CD4-positive, alpha-beta memory T cell (primary cell): ENCODE measurements around the gene SELENOF. TPM values are rescaled to one million over a fixed set of nuclear protein-coding genes. Genes with fewer than 3 reads are reported as not detected.

ENCODE experiments used
- CTCF ChIA-PET: fragments of 350-600 bp; sonication (Branson Sonifier 250); formaldehyde crosslinking; loops from one replicate; lab custom pipeline; 2021; ENCODE audit warnings: inconsistent platforms; ENCODE audit not compliant: partially characterized antibody; lab: Charles Lee
- POLR2A ChIA-PET: fragments of 350-600 bp; sonication (Branson Sonifier 250); formaldehyde crosslinking; loops from one replicate; lab custom pipeline; 2021; ENCODE audit not compliant: partially characterized antibody; lab: Charles Lee
- DNase-seq, 5 donors: peaks; one replicate each; pipeline versions ENCODE4 v3.0.0 to v3.0.0-alpha.2; 2020 to 2022; ENCODE audit warnings: mixed read lengths in 1 of 5
- H3K27ac ChIP-seq: one replicate; pipeline ENCODE4 v1.7.0; 2013; ENCODE audit warnings: low read depth, low read length
- H3K27me3 ChIP-seq: 2 replicates; pipeline ENCODE4 v1.7.0; 2013; ENCODE audit warnings: mild to moderate bottlenecking, low read length, moderate library complexity; ENCODE audit not compliant: insufficient read depth
- H3K36me3 ChIP-seq: 2 replicates; pipeline ENCODE4 v1.7.0; 2013; ENCODE audit warnings: mild to moderate bottlenecking, low read length, moderate library complexity; ENCODE audit not compliant: insufficient read depth
- H3K4me1 ChIP-seq: 2 replicates; pipeline ENCODE4 v1.7.0; 2013; ENCODE audit warnings: mild to moderate bottlenecking, low read length, moderate library complexity; ENCODE audit not compliant: insufficient read depth
- H3K4me3 ChIP-seq, 2 donors: one replicate each; pipeline ENCODE4 v1.7.0; 2013; ENCODE audit warnings: low read length in 2 of 2, mild to moderate bottlenecking in 1 of 2
- H3K9me3 ChIP-seq, 2 donors: one replicate each; pipeline ENCODE4 v1.7.0; 2013; ENCODE audit warnings: low read length in 2 of 2, control low read depth in 1 of 2; ENCODE audit not compliant: control insufficient read depth in 1 of 2
- H3K27ac Mint-ChIP-seq, 7 donors: one replicate each; pipeline ENCODE4 v1.8.0; 2020 to 2021; ENCODE audit warnings: mixed read lengths in 7 of 7, mild to moderate bottlenecking in 6 of 7, inconsistent platforms in 3 of 7, moderate library complexity in 3 of 7
- H3K27me3 Mint-ChIP-seq, 2 donors: one replicate each; pipeline ENCODE4 v1.8.0; 2020 to 2021; ENCODE audit warnings: mixed read lengths in 2 of 2
- H3K36me3 Mint-ChIP-seq, 2 donors: one replicate each; pipeline ENCODE4 v1.8.0; 2020 to 2021; ENCODE audit warnings: mixed read lengths in 2 of 2, inconsistent platforms in 1 of 2, mild to moderate bottlenecking in 1 of 2
- H3K4me1 Mint-ChIP-seq, 4 donors: one replicate each; pipeline ENCODE4 v1.8.0; 2020 to 2021; ENCODE audit warnings: mixed read lengths in 4 of 4, mild to moderate bottlenecking in 1 of 4
- H3K4me3 Mint-ChIP-seq, 8 donors: one replicate each; pipeline ENCODE4 v1.8.0; 2020 to 2021; ENCODE audit warnings: mixed read lengths in 8 of 8, mild to moderate bottlenecking in 7 of 8, moderate library complexity in 6 of 8, inconsistent platforms in 3 of 8
- H3K9me3 Mint-ChIP-seq, 8 donors: one replicate each; pipeline ENCODE4 v1.8.0; 2020 to 2021; ENCODE audit warnings: mixed read lengths in 8 of 8, mild to moderate bottlenecking in 5 of 8, inconsistent platforms in 3 of 8, moderate library complexity in 1 of 8
- intact Hi-C: fragments of 100-400 bp; cut with micrococcal nuclease; formaldehyde crosslinking; loops from one replicate; pipeline ENCODE4 v1.15.1; 2023
- polyA plus RNA-seq, 2 donors: library from polyadenylated mRNA; unstranded; fragments of 300-500 nt; fragmentation: Illumina TruSeq; gene quantifications; one replicate each; pipeline ENCODE4 v1.2.3, GENCODE V29; 2021
- total RNA-seq, 2 experiments: library from RNA; stranded (reverse); gene quantifications; one replicate each; pipeline ENCODE4 v1.2.3, GENCODE V29; 2021

The SELENOF gene
- total RNA-seq (100 to 1,000 TPM; 151 to 169 TPM), polyA plus RNA-seq (100 to 1,000 TPM; 298 to 392 TPM)

GRCh38 chr1:86913896-86914600 is at the start of gene SELENOF:
SELENOF (minus strand) TSS chr1:86914126; CDS start chr1:86914111, 15 bp downstream.
- no peaks in the 10 kb centered on the region for H3K27me3 ChIP-seq
- H3K27ac Mint-ChIP-seq = peak within 1 kb of the TSS in 1 of 7 donors; percentile 31
- peaks cover 47% of the 10 kb centered on the region for H3K4me1 ChIP-seq
- no peaks in the 10 kb centered on the region for H3K9me3 ChIP-seq
- H3K36me3 ChIP-seq = no peaks in the 10 kb centered on the region
- CTCF ChIA-PET = interaction anchor here (0.7 to 4.9 kb wide), 6 partner anchors 10 to 1969 kb away, joined by 3 to 40 read pairs (median 3); partner anchors contain the start of gene SH3GLB1
- POLR2A ChIA-PET = interaction anchor here (0.8 to 6.0 kb wide), 22 partner anchors 9 to 1770 kb away, joined by 3 to 74 read pairs (median 4); partner anchors contain the start of genes BCL10, LMO4, ODF2L and PKN2
- H3K4me3 ChIP-seq = peak within 1 kb of the TSS; percentile 82 to 91
- H3K9me3 Mint-ChIP-seq = no peaks in the 10 kb centered on the region
- peaks cover 20 to 21% of the 10 kb centered on the region in 2 donors for H3K36me3 Mint-ChIP-seq
- peak within 1 kb of the TSS; percentile 81 for H3K27ac ChIP-seq
- peak; percentile 98 to 100 (median 99) for DNase-seq
- peaks cover 29 to 44% (median 41%) of the 10 kb centered on the region in 4 donors for H3K4me1 Mint-ChIP-seq
- no peaks in the 10 kb centered on the region for H3K27me3 Mint-ChIP-seq
- intact Hi-C loops = loop anchor here (1.0 to 10.0 kb wide), 9 partner anchors 49 to 1977 kb away; partner anchors contain the start of genes GTF2B, LMO4, ODF2L and SH3GLB1
- no peak within 1 kb of the TSS for H3K4me3 Mint-ChIP-seq

GRCh38 chr1:86960548-86960947 is 46.6 kb upstream of the SELENOF start:
- Histone ChIP-seq H3K36me3 (no peaks in the 10 kb centered on the region), H3K27me3 (no peaks in the 10 kb centered on the region), H3K4me3 (no peak overlapping the region), H3K9me3 (no peaks in the 10 kb centered on the region), H3K4me1 (no peaks in the 10 kb centered on the region), H3K27ac (no peak overlapping the region)
- no peak overlapping the region for H3K4me3 Mint-ChIP-seq
- no peaks in the 10 kb centered on the region for H3K36me3 Mint-ChIP-seq
- CTCF ChIA-PET = no interaction called here
- H3K27me3 Mint-ChIP-seq = no peaks in the 10 kb centered on the region
- no peak for DNase-seq
- POLR2A ChIA-PET = no interaction called here
- H3K4me1 Mint-ChIP-seq = peaks cover 0 to 5% (median 0%) of the 10 kb centered on the region in 4 donors
- H3K9me3 Mint-ChIP-seq = no peaks in the 10 kb centered on the region
- H3K27ac Mint-ChIP-seq = no peak overlapping the region
- intact Hi-C loops = no loop called here

GRCh38 chr1:86957221-86957620 is 43.3 kb upstream of the SELENOF start:
- H3K4me1 ChIP-seq = no peaks in the 10 kb centered on the region
- Mint-ChIP-seq H3K36me3 (no peaks in the 10 kb centered on the region), H3K27me3 (no peaks in the 10 kb centered on the region), H3K9me3 (no peaks in the 10 kb centered on the region), H3K4me1 (peaks cover 0 to 4% (median 3%) of the 10 kb centered on the region in 4 donors), H3K27ac (peak overlapping the region in 1 of 7 donors; percentile 6), H3K4me3 (no peak overlapping the region)
- DNase-seq = no peak
- POLR2A ChIA-PET = no interaction called here
- no peak overlapping the region for H3K4me3 ChIP-seq
- CTCF ChIA-PET = interaction anchor here (0.7 to 1.9 kb wide), 2 partner anchors 124 to 125 kb away, joined by 3 to 5 read pairs; no protein-coding TSS in a partner anchor
- H3K27me3 ChIP-seq = no peaks in the 10 kb centered on the region
- H3K9me3 ChIP-seq = no peaks in the 10 kb centered on the region
- intact Hi-C loops = no loop called here
- no peaks in the 10 kb centered on the region for H3K36me3 ChIP-seq
- H3K27ac ChIP-seq = no peak overlapping the region

- intact Hi-C loops = no loop called here
- ChIA-PET POLR2A (no interaction called here), CTCF (interaction anchor here (2.3 kb wide), 1 partner anchor 13 kb away, joined by 6 read pairs; no protein-coding TSS in a partner anchor)
- Histone ChIP-seq H3K4me1 (no peaks in the 10 kb centered on the region), H3K27me3 (no peaks in the 10 kb centered on the region), H3K4me3 (no peak overlapping the region), H3K27ac (no peak overlapping the region), H3K36me3 (no peaks in the 10 kb centered on the region), H3K9me3 (no peaks in the 10 kb centered on the region)
- no peak overlapping the region for H3K27ac Mint-ChIP-seq
- no peak for DNase-seq
- H3K4me1 Mint-ChIP-seq = peaks cover 0 to 4% (median 3%) of the 10 kb centered on the region in 4 donors
- H3K9me3 Mint-ChIP-seq = no peaks in the 10 kb centered on the region
- no peaks in the 10 kb centered on the region for H3K27me3 Mint-ChIP-seq
- no peak overlapping the region for H3K4me3 Mint-ChIP-seq
- H3K36me3 Mint-ChIP-seq = no peaks in the 10 kb centered on the region
These were observed 42.3 kb upstream of the SELENOF start for GRCh38 chr1:86956221-86956620.

- intact Hi-C loops = no loop called here
- Histone ChIP-seq H3K27me3 (no peaks in the 10 kb centered on the region), H3K27ac (no peak overlapping the region), H3K36me3 (no peaks in the 10 kb centered on the region), H3K9me3 (no peaks in the 10 kb centered on the region), H3K4me3 (no peak overlapping the region), H3K4me1 (no peaks in the 10 kb centered on the region)
- no peak overlapping the region for H3K27ac Mint-ChIP-seq
- no peak overlapping the region for H3K4me3 Mint-ChIP-seq
- no peaks in the 10 kb centered on the region for H3K9me3 Mint-ChIP-seq
- DNase-seq = no peak
- H3K4me1 Mint-ChIP-seq = peaks cover 0 to 4% (median 3%) of the 10 kb centered on the region in 4 donors
- ChIA-PET POLR2A (no interaction called here), CTCF (interaction anchor here (2.3 kb wide), 1 partner anchor 13 kb away, joined by 6 read pairs; no protein-coding TSS in a partner anchor)
- no peaks in the 10 kb centered on the region for H3K36me3 Mint-ChIP-seq
- no peaks in the 10 kb centered on the region for H3K27me3 Mint-ChIP-seq
These were observed 41.8 kb upstream of the SELENOF start for GRCh38 chr1:86955678-86956077.

- no peaks in the 10 kb centered on the region for H3K9me3 ChIP-seq
- Mint-ChIP-seq H3K36me3 (no peaks in the 10 kb centered on the region), H3K9me3 (no peaks in the 10 kb centered on the region), H3K4me3 (no peak overlapping the region), H3K27me3 (no peaks in the 10 kb centered on the region), H3K4me1 (peaks cover 0 to 11% (median 6%) of the 10 kb centered on the region in 4 donors), H3K27ac (no peak overlapping the region)
- intact Hi-C loops = no loop called here
- no peak for DNase-seq
- no peak overlapping the region for H3K27ac ChIP-seq
- POLR2A ChIA-PET = no interaction called here
- H3K4me1 ChIP-seq = no peaks in the 10 kb centered on the region
- H3K36me3 ChIP-seq = no peaks in the 10 kb centered on the region
- no peak overlapping the region for H3K4me3 ChIP-seq
- CTCF ChIA-PET = no interaction called here
- H3K27me3 ChIP-seq = no peaks in the 10 kb centered on the region
These were observed 39.2 kb upstream of the SELENOF start for GRCh38 chr1:86953167-86953566.

GRCh38 chr1:86951430-86951829 is 37.5 kb upstream of the SELENOF start:
- no peak overlapping the region for H3K27ac Mint-ChIP-seq
- intact Hi-C loops = no loop called here
- H3K4me3 ChIP-seq = no peak overlapping the region
- no peak overlapping the region for H3K4me3 Mint-ChIP-seq
- H3K9me3 ChIP-seq = no peaks in the 10 kb centered on the region
- H3K9me3 Mint-ChIP-seq = no peaks in the 10 kb centered on the region
- H3K36me3 Mint-ChIP-seq = no peaks in the 10 kb centered on the region
- CTCF ChIA-PET = no interaction called here
- no peaks in the 10 kb centered on the region for H3K36me3 ChIP-seq
- POLR2A ChIA-PET = no interaction called here
- H3K27ac ChIP-seq = no peak overlapping the region
- H3K27me3 ChIP-seq = no peaks in the 10 kb centered on the region
- H3K4me1 ChIP-seq = no peaks in the 10 kb centered on the region
- no peaks in the 10 kb centered on the region for H3K27me3 Mint-ChIP-seq
- peaks cover 0 to 12% (median 7%) of the 10 kb centered on the region in 4 donors for H3K4me1 Mint-ChIP-seq
- DNase-seq = no peak
